D721Med (cell line): ENCODE measurements around the gene SRP54.
A peak's percentile ranks its signal among the peaks of the same experiment; 100 is the strongest.

Experiments used
- DNase-seq: peaks from one replicate; pipeline ENCODE4 v3.0.0; 2011; ENCODE audit warnings: low spot score; ENCODE audit not compliant: insufficient read length
- FAIRE-seq: peaks from 2 replicates; lab custom pipeline; 2011; peaks lifted over from hg19 to GRCh38; lab: Jason Lieb, UNC
- CTCF ChIP-seq: IDR thresholded peaks from 2 replicates; pipeline ENCODE4 v1.5.1; 2012; ENCODE audit warnings: mild to moderate bottlenecking, control low read depth; ENCODE audit not compliant: insufficient read depth; ENCODE audit errors: missing control alignments

The SRP54 gene

GRCh38 chr14:34982421-34983147 lies at the start of gene SRP54:
Gene SRP54, plus strand, starts transcription at chr14:34982992. Its CDS starts 13,718 bp downstream, at chr14:34996710.
- TF ChIP-seq CTCF, result no peak
- DNase-seq (peak; percentile 56), FAIRE-seq (no peak)

DNA sequence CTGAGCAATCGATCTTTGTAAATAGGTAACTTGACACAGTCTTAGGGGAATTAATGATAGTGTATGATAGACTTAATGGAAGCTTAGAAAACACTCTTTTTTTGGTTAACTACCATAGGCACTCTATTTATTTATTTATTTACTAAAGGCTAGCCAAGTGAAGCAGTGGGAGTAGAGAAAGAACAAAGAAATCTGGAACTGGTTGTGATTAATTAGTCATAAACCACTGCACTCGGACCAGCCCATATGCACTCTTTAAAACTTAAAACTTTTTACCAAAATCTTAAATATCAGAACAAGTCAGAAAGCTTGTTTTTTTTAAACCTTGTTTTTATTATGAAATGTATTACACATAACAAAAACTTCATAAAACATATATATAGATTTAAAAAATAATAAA lies 49.5 kb upstream of the SRP54 start:
- no peak for FAIRE-seq
- DNase-seq, result no peak
- TF ChIP-seq CTCF, result no peak

DNA sequence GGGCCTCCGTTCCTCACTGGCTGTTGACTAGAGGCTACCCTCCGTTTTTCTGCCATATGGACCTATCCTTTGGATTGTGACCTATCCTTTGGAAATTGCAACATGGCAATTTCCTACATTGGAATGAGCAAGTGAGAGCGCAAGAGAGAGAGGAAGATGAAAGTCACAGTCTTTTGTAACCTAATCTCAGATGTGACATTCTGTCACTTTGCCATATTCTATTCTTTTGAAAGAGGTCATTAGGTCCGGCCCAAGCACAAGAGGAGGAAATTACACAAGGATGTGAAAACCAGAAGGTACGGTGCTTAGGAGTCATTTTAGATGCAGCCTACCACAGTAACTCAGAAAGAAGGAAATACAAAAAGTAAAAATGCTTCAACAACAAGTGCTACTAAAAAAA lies 47.3 kb upstream of the SRP54 start:
- FAIRE-seq, result no peak
- TF ChIP-seq CTCF, result no peak
- DNase-seq, result no peak

GRCh38 chr14:34937442-34937841 lies 45.4 kb upstream of the SRP54 start:
- FAIRE-seq, result no peak
- TF ChIP-seq CTCF, result no peak
- no peak for DNase-seq

- DNase-seq, result no peak
- no peak for FAIRE-seq
- no peak for TF ChIP-seq CTCF
Observed at GRCh38 chr14:34937876-34938275, 44.9 kb upstream of the SRP54 start.

- DNase-seq (no peak), FAIRE-seq (no peak)
- no peak for TF ChIP-seq CTCF
Observed at GRCh38 chr14:34943506-34943905, 39.3 kb upstream of the SRP54 start.

- TF ChIP-seq CTCF, result no peak
- DNase-seq (no peak), FAIRE-seq (no peak)
Observed at GRCh38 chr14:34944744-34945143, 38.0 kb upstream of the SRP54 start.
